Neural crest cell (in vitro differentiated cells): ENCODE results near the gene MEOX2. TPM values are rescaled to one million over a fixed set of nuclear protein-coding genes. Genes with fewer than 3 reads are reported as not detected.

Experiments used
- DNase-seq: peaks from one replicate; pipeline ENCODE4 v3.0.0; 2021; ENCODE audit warnings: low read depth, mixed read lengths, low spot score
- H3K27ac Mint-ChIP-seq: one replicate; pipeline ENCODE4 v1.8.0; 2021; ENCODE audit warnings: mild to moderate bottlenecking, mixed read lengths; ENCODE audit not compliant: unreplicated experiment
- H3K27me3 Mint-ChIP-seq: 2 replicates; pipeline ENCODE4 v1.8.0; 2021; ENCODE audit warnings: low read depth, mild to moderate bottlenecking, mixed read lengths
- H3K36me3 Mint-ChIP-seq: 2 replicates; pipeline ENCODE4 v1.8.0; 2021; ENCODE audit warnings: low read depth, mild to moderate bottlenecking, mixed read lengths
- H3K4me1 Mint-ChIP-seq: 2 replicates; pipeline ENCODE4 v1.8.0; 2021; ENCODE audit warnings: mixed read lengths
- H3K4me3 Mint-ChIP-seq: one replicate; pipeline ENCODE4 v1.8.0; 2021; ENCODE audit warnings: mild to moderate bottlenecking, mixed read lengths
- H3K9me3 Mint-ChIP-seq: 2 replicates; pipeline ENCODE4 v1.8.0; 2021; ENCODE audit warnings: mixed read lengths
- CTCF ChIP-seq: fragments of 200-600 bp; sonication (generic); conservative IDR thresholded peaks from 2 replicates; pipeline ENCODE4 v1.5.0; 2021; ENCODE audit warnings: antibody characterized with exemption, mild to moderate bottlenecking
- total RNA-seq: library from RNA; stranded (reverse); gene quantifications from 2 replicates; pipeline ENCODE4 v1.2.1, GENCODE V29; 2021

The MEOX2 gene
- total RNA-seq, 1 donor from 2014 or later: 1.4 TPM

- Mint-ChIP-seq H3K4me1 (no peaks in the 10 kb centered on the region), H3K36me3 (no peaks in the 10 kb centered on the region), H3K9me3 (no peaks in the 10 kb centered on the region), H3K4me3 (no peak overlapping the region), H3K27ac (no peak overlapping the region), H3K27me3 (no peaks in the 10 kb centered on the region)
- no peak for TF ChIP-seq CTCF
- DNase-seq: no peak
Observed at GRCh38 chr7:15602236-15602635, 84.2 kb downstream of the MEOX2 start.

- no peaks in the 10 kb centered on the region for H3K9me3 Mint-ChIP-seq
- TF ChIP-seq CTCF: no peak
- no peak overlapping the region for H3K27ac Mint-ChIP-seq
Observed at GRCh38 chr7:15601175-15601574, 85.3 kb downstream of the MEOX2 start.

GRCh38 chr7:15600298-15600697, 86.2 kb downstream of the MEOX2 start:
- no peak overlapping the region for H3K27ac Mint-ChIP-seq
- H3K4me3 Mint-ChIP-seq: no peak overlapping the region
- no peaks in the 10 kb centered on the region for H3K27me3 Mint-ChIP-seq
- H3K36me3 Mint-ChIP-seq: no peaks in the 10 kb centered on the region
- no peaks in the 10 kb centered on the region for H3K4me1 Mint-ChIP-seq
- DNase-seq: no peak
- H3K9me3 Mint-ChIP-seq: no peaks in the 10 kb centered on the region
- TF ChIP-seq CTCF: no peak

More at GRCh38 chr7:15601175-15601574, 85.3 kb downstream of the MEOX2 start:
- no peak for DNase-seq
- Mint-ChIP-seq H3K4me1 (no peaks in the 10 kb centered on the region), H3K27me3 (no peaks in the 10 kb centered on the region), H3K36me3 (no peaks in the 10 kb centered on the region), H3K4me3 (no peak overlapping the region)

- no peak for DNase-seq
- no peaks in the 10 kb centered on the region for H3K9me3 Mint-ChIP-seq
- no peak overlapping the region for H3K4me3 Mint-ChIP-seq
- TF ChIP-seq CTCF: no peak
- H3K27ac Mint-ChIP-seq: no peak overlapping the region
- H3K27me3 Mint-ChIP-seq: no peaks in the 10 kb centered on the region
- H3K36me3 Mint-ChIP-seq: no peaks in the 10 kb centered on the region
- no peaks in the 10 kb centered on the region for H3K4me1 Mint-ChIP-seq
Observed at GRCh38 chr7:15594461-15594860, 92.0 kb downstream of the MEOX2 start.

GRCh38 chr7:15593382-15593781, 93.1 kb downstream of the MEOX2 start:
- H3K4me1 Mint-ChIP-seq: no peaks in the 10 kb centered on the region
- no peak overlapping the region for H3K4me3 Mint-ChIP-seq
- no peak overlapping the region for H3K27ac Mint-ChIP-seq
- no peak for TF ChIP-seq CTCF
- H3K9me3 Mint-ChIP-seq: no peaks in the 10 kb centered on the region
- H3K27me3 Mint-ChIP-seq: no peaks in the 10 kb centered on the region
- no peak for DNase-seq
- no peaks in the 10 kb centered on the region for H3K36me3 Mint-ChIP-seq

GRCh38 chr7:15586266-15586665, 100.2 kb downstream of the MEOX2 start:
- TF ChIP-seq CTCF: no peak
- Mint-ChIP-seq H3K9me3 (peaks cover 5% of the 10 kb centered on the region), H3K36me3 (peaks cover 5% of the 10 kb centered on the region), H3K4me1 (no peaks in the 10 kb centered on the region), H3K4me3 (no peak overlapping the region), H3K27me3 (no peaks in the 10 kb centered on the region), H3K27ac (no peak overlapping the region)
- DNase-seq: no peak
